K562 (cell line): ENCODE measurements around the gene ARID4B. TPM values are rescaled to one million over a fixed set of nuclear protein-coding genes. Genes with fewer than 3 reads are reported as not detected.
A peak's percentile ranks its signal among the peaks of the same experiment; 100 is the strongest.

Experiments used
- C11orf30 ChIP-seq: fragments of 450-650 bp; IDR thresholded peaks from 2 replicates; pipeline ENCODE4 v1.6.1; 2016; ENCODE audit warnings: low read depth, mild to moderate bottlenecking
- CBX3 ChIP-seq, 2 experiments: IDR thresholded peaks; 1 replicate in 1 of 2; 2 replicates in 1 of 2; pipeline ENCODE4 v1.6.1; 2012; ENCODE audit warnings: inconsistent platforms in 2 of 2, low read length in 2 of 2, borderline replicate concordance in 1 of 2, control low read depth in 1 of 2
- CGGBP1 ChIP-seq: fragments of 250-450 bp; sonication (Bioruptor Pico); IDR thresholded peaks from 2 replicates; pipeline ENCODE4 v1.9.0; 2021; ENCODE audit warnings: mild to moderate bottlenecking
- CTCFL ChIP-seq: IDR thresholded peaks from 2 replicates; pipeline ENCODE4 v1.6.1; 2011; ENCODE audit warnings: borderline replicate concordance, low read depth, mild to moderate bottlenecking, moderate library complexity, low read length; ENCODE audit not compliant: insufficient read depth, poor library complexity, severe bottlenecking
- DNMT1 ChIP-seq: fragments of 450-650 bp; IDR thresholded peaks from 2 replicates; pipeline ENCODE4 v1.6.1; 2016; ENCODE audit warnings: antibody characterized with exemption, mild to moderate bottlenecking
- HBP1 ChIP-seq: fragments of 450-650 bp; formaldehyde crosslinking; IDR thresholded peaks from 2 replicates; pipeline ENCODE4 v1.4.0; 2022; ENCODE audit warnings: missing genetic modification characterization
- HNRNPH1 ChIP-seq: fragments of 200-400 bp; formaldehyde crosslinking; optimal IDR thresholded peaks from 2 replicates; pipeline ENCODE3; 2017; ENCODE audit warnings: low read depth, mild to moderate bottlenecking, low read length, moderate library complexity
- KDM1A ChIP-seq, 2 experiments: fragments of 450-650 bp; IDR thresholded peaks; 2 replicates each; pipeline ENCODE4 v1.6.1; 2016; ENCODE audit warnings: mild to moderate bottlenecking in 2 of 2
- KDM5B ChIP-seq: fragments of 200-600 bp; sonication (generic); IDR thresholded peaks from 2 replicates; pipeline ENCODE4 v1.6.1; 2012; ENCODE audit warnings: low read depth, mild to moderate bottlenecking, moderate library complexity, low read length, control low read depth, inconsistent platforms; ENCODE audit not compliant: insufficient replicate concordance
- L3MBTL2 ChIP-seq: fragments of 450-650 bp; IDR thresholded peaks from 2 replicates; pipeline ENCODE4 v1.6.1; 2016; ENCODE audit warnings: mild to moderate bottlenecking, moderate library complexity
- LARP7 ChIP-seq: fragments of 450-650 bp; IDR thresholded peaks from 2 replicates; pipeline ENCODE4 v1.6.1; 2016
- POLR3A ChIP-seq: IDR thresholded peaks from 2 replicates; pipeline ENCODE4 v1.6.1; 2011; ENCODE audit warnings: borderline replicate concordance, mild to moderate bottlenecking, moderate library complexity; ENCODE audit not compliant: insufficient read length, insufficient read depth; ENCODE audit errors: extremely low read depth
- TAF7 ChIP-seq: fragments of 450-650 bp; IDR thresholded peaks from 2 replicates; pipeline ENCODE4 v1.6.1; 2016; ENCODE audit warnings: missing genetic modification characterization, missing compliant biosample characterization
- TARDBP ChIP-seq: fragments of 450-650 bp; IDR thresholded peaks from 2 replicates; pipeline ENCODE4 v1.6.1; 2016
- ZFP30 ChIP-seq: fragments of 250-450 bp; sonication (Bioruptor Pico); IDR thresholded peaks from 2 replicates; pipeline ENCODE4 v1.8.0; 2022; ENCODE audit warnings: moderate library complexity, mild to moderate bottlenecking, inconsistent platforms, borderline replicate concordance
- ZNF280A ChIP-seq: fragments of 450-650 bp; IDR thresholded peaks from 2 replicates; pipeline ENCODE4 v1.6.1; 2018; ENCODE audit warnings: mild to moderate bottlenecking, low read depth; ENCODE audit not compliant: partially characterized antibody
- polyA plus RNA-seq, 8 experiments: library from polyadenylated mRNA; depleted of rRNA in 4 of 8; stranded (reverse) in 5 of 8; unstranded in 3 of 8; fragments of >200 nt; fragmentation: Nextera tagmentation in 2 of 8; fragmentation: Illumina TruSeq in 1 of 8; extraction: Ambion mirVana in 2 of 8; extraction: Trizol in 1 of 8; gene quantifications; 2 replicates each; pipeline versions ENCODE4 v1.2.1 to v1.2.3, GENCODE V29; 2011 to 2014; ENCODE audit warnings: inconsistent platforms in 1 of 8, missing spikeins in 1 of 8
- total RNA-seq, 7 experiments: library from RNA; depleted of rRNA in 6 of 7; stranded (reverse); fragments of >200 nt in 6 of 7; fragmentation: Illumina TruSeq in 2 of 7; extraction: Trizol in 2 of 7; gene quantifications; 2 replicates each; pipeline versions ENCODE4 v1.2.1 to v1.2.3, GENCODE V29; 2011 to 2021; ENCODE audit warnings: low replicate concordance in 1 of 7
- TF ChIP-seq, protein P1 (sequence below): sonication (generic); formaldehyde crosslinking; IDR thresholded peaks from 2 replicates; pipeline ENCODE4 v1.8.1; 2023; ENCODE audit warnings: mild to moderate bottlenecking, missing genetic modification reagents
- TF ChIP-seq, protein P2 (sequence below): sonication (generic); formaldehyde crosslinking; IDR thresholded peaks from 2 replicates; pipeline ENCODE4 v1.8.1; 2022; ENCODE audit warnings: missing genetic modification reagents

The ARID4B gene
- total and polyA plus RNA-seq, 9 of the 15 experiments (the other 6 are each of a cell fraction or from before 2014, with no cell fraction given): 8.4 to 38.9 (median 18.5) TPM

DNA sequence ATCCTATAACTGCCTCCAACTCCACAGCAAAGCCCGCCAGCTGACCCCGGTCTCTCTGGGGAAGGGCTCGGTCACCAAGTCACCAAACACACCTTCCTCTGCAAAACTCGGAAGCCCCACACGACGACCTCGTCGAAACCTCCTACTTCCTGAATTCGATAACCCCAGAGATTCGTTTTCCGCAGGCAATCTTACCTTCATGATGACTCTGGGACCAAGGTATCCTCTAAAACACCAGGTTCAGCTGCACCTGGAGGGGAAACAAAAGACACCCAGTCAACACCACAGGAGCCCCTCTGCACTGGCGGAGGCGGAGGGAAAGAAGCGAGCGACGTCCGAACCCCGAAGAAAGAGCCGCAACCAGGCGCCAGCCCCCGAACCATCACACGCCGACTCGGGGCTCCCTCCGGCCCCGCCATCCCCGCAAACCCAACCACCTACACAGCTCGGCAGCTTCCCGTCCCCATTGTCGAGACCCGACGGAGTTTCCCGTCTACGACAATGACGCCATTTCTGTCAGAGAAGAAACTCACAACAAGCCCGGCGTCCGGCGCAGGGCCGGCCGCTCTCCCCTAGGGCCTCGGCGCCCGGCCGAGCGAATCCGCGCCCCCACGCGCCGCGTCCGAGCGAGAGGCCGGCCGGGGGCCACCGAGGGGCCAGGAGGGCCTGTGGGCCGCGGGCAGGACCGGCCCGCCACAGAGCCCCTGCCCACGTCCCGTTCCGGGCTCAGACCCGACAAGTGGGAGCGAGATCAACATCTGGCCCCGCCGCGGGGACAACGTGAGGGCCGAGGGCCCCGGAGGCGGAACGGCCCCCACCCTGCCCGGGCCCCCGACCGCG lies 1.0 kb downstream of the ARID4B start (continued):
- TF ChIP-seq, protein P1, sequence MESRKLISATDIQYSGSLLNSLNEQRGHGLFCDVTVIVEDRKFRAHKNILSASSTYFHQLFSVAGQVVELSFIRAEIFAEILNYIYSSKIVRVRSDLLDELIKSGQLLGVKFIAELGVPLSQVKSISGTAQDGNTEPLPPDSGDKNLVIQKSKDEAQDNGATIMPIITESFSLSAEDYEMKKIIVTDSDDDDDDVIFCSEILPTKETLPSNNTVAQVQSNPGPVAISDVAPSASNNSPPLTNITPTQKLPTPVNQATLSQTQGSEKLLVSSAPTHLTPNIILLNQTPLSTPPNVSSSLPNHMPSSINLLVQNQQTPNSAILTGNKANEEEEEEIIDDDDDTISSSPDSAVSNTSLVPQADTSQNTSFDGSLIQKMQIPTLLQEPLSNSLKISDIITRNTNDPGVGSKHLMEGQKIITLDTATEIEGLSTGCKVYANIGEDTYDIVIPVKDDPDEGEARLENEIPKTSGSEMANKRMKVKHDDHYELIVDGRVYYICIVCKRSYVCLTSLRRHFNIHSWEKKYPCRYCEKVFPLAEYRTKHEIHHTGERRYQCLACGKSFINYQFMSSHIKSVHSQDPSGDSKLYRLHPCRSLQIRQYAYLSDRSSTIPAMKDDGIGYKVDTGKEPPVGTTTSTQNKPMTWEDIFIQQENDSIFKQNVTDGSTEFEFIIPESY (CRISPR knock-in tag): no peak
- 0 out of 3 replicates have a peak, but pooled peaks of 1 of the 2 experiments have one; percentile 19 for TF ChIP-seq CBX3 (IDR thresholded peaks at IDR 0.05; ENCODE audit: borderline replicate concordance in 1 of 2, low read length in 2 of 2)
- TF ChIP-seq DNMT1: no peak
- TF ChIP-seq POLR3A: no peak
- TF ChIP-seq HBP1: no peak
- TF ChIP-seq ZFP30 (CRISPR knock-in tag): no peak
- TF ChIP-seq HNRNPH1: no peak
- no peak for TF ChIP-seq TAF7 (tag)
- TF ChIP-seq CGGBP1 (CRISPR knock-in tag): no peak
- no peak for TF ChIP-seq LARP7
- TF ChIP-seq TARDBP: no peak
- TF ChIP-seq KDM1A (IDR thresholded peaks at IDR 0.05): no peak
- TF ChIP-seq C11orf30: no peak
- no peak for TF ChIP-seq ZNF280A
- TF ChIP-seq, protein P2, sequence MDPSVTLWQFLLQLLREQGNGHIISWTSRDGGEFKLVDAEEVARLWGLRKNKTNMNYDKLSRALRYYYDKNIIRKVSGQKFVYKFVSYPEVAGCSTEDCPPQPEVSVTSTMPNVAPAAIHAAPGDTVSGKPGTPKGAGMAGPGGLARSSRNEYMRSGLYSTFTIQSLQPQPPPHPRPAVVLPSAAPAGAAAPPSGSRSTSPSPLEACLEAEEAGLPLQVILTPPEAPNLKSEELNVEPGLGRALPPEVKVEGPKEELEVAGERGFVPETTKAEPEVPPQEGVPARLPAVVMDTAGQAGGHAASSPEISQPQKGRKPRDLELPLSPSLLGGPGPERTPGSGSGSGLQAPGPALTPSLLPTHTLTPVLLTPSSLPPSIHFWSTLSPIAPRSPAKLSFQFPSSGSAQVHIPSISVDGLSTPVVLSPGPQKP (CRISPR knock-in tag): no peak
- TF ChIP-seq CTCFL: no peak
- TF ChIP-seq KDM5B: peak; percentile 59
- TF ChIP-seq L3MBTL2: 0 out of 2 replicates have a peak, but pooled peaks have one; percentile 15
